ENCODE results near the gene NR1H4. TPM values are rescaled to one million over a fixed set of nuclear protein-coding genes. Genes with fewer than 3 reads are reported as not detected.

NR1H4 gene
- total RNA-seq, 1 experiment from 2014 or later: not detected

DNA sequence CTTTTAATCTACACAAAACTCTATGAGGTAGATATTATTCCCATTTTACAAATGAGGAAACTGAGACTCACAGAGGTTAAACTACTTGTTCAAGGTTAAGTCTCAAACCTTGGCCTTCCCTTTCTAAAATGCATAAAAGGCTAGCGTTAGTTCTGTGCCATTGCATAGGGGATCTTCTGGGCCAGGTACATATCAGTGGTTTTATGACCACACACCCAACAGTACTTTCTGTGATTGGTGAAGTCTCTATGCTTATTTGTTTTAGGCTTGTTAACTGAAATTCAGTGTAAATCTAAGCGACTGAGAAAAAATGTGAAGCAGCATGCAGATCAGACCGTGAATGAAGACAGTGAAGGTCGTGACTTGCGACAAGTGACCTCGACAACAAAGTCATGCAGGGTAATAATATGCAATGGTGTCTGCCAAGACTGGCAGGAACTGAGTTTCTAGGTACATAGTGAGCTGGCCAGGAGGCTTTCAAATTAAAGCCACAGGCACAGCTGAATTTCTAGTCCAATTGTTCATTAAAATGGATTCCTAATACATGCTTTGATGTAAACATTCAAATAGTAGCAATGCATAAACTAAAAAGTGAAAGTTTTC is 61.1 kb downstream of the NR1H4 start:
- no peak overlapping the region for H3K4me3 ChIP-seq (ENCODE audit: low read depth, low read length)
- H3K9me3 Mint-ChIP-seq (ENCODE audit: unreplicated experiment): no peaks in the 10 kb centered on the region
- ChIA-PET POLR2A (no interaction called here), CTCF (no interaction called here)
- peaks cover 14% of the 10 kb centered on the region for H3K27me3 Mint-ChIP-seq (ENCODE audit: insufficient read depth, unreplicated experiment)
- H3K4me1 ChIP-seq: no peaks in the 10 kb centered on the region
- BruUV-seq (replicated peaks): no TSS peak
- TF ChIP-seq, protein P1, sequence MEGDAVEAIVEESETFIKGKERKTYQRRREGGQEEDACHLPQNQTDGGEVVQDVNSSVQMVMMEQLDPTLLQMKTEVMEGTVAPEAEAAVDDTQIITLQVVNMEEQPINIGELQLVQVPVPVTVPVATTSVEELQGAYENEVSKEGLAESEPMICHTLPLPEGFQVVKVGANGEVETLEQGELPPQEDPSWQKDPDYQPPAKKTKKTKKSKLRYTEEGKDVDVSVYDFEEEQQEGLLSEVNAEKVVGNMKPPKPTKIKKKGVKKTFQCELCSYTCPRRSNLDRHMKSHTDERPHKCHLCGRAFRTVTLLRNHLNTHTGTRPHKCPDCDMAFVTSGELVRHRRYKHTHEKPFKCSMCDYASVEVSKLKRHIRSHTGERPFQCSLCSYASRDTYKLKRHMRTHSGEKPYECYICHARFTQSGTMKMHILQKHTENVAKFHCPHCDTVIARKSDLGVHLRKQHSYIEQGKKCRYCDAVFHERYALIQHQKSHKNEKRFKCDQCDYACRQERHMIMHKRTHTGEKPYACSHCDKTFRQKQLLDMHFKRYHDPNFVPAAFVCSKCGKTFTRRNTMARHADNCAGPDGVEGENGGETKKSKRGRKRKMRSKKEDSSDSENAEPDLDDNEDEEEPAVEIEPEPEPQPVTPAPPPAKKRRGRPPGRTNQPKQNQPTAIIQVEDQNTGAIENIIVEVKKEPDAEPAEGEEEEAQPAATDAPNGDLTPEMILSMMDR (IDR thresholded peaks at IDR 0.05; ENCODE audit: insufficient read depth in 1 of 2, low read depth in 1 of 2, low read length in 1 of 2, severe bottlenecking in 1 of 2, unreplicated experiment in 1 of 2): no peak
- H3K4me1 Mint-ChIP-seq (ENCODE audit: low read depth, unreplicated experiment): no peaks in the 10 kb centered on the region
- H3K36me3 ChIP-seq (ENCODE audit: control insufficient read depth, insufficient read depth, low read length): no peaks in the 10 kb centered on the region
- no peak overlapping the region for H3K27ac Mint-ChIP-seq (ENCODE audit: unreplicated experiment)
- no peaks in the 10 kb centered on the region for H3K36me3 Mint-ChIP-seq (ENCODE audit: insufficient read depth, unreplicated experiment)
- no peaks in the 10 kb centered on the region for H3K9me3 ChIP-seq
- no peaks in the 10 kb centered on the region for H3K27me3 ChIP-seq (replicated peaks; ENCODE audit: control insufficient read depth, insufficient read depth, low read length)
- H3K4me3 Mint-ChIP-seq (ENCODE audit: unreplicated experiment): no peak overlapping the region
- no peak for DNase-seq
- intact Hi-C loops (cut with micrococcal nuclease; ENCODE audit: unreplicated experiment): no loop called here

- no peaks in the 10 kb centered on the region for H3K9me3 ChIP-seq
- H3K4me1 Mint-ChIP-seq (ENCODE audit: low read depth, unreplicated experiment): no peaks in the 10 kb centered on the region
- no peaks in the 10 kb centered on the region for H3K27me3 ChIP-seq (replicated peaks; ENCODE audit: control insufficient read depth, insufficient read depth, low read length)
- DNase-seq: peak; percentile 55 to 64
- ChIA-PET CTCF (no interaction called here), POLR2A (no interaction called here)
- no peak overlapping the region for H3K27ac Mint-ChIP-seq (ENCODE audit: unreplicated experiment)
- TF ChIP-seq, protein P1 (IDR thresholded peaks at IDR 0.05; ENCODE audit: insufficient read depth in 1 of 2, low read depth in 1 of 2, low read length in 1 of 2, severe bottlenecking in 1 of 2, unreplicated experiment in 1 of 2): no peak
- H3K4me3 Mint-ChIP-seq (ENCODE audit: unreplicated experiment): no peak overlapping the region
- no peak overlapping the region for H3K4me3 ChIP-seq (ENCODE audit: low read depth, low read length)
- no peaks in the 10 kb centered on the region for H3K4me1 ChIP-seq
- peaks cover 4% of the 10 kb centered on the region for H3K27me3 Mint-ChIP-seq (ENCODE audit: insufficient read depth, unreplicated experiment)
- no peaks in the 10 kb centered on the region for H3K36me3 Mint-ChIP-seq (ENCODE audit: insufficient read depth, unreplicated experiment)
- H3K36me3 ChIP-seq (ENCODE audit: control insufficient read depth, insufficient read depth, low read length): no peaks in the 10 kb centered on the region
- intact Hi-C loops (cut with micrococcal nuclease; ENCODE audit: unreplicated experiment): loop anchor here (2.0 kb wide), 1 partner anchor 34 kb away; the partner anchor contains the start of gene GAS2L3
- BruUV-seq (replicated peaks): no TSS peak
- no peaks in the 10 kb centered on the region for H3K9me3 Mint-ChIP-seq (ENCODE audit: unreplicated experiment)
These were observed 65.5 kb downstream of the NR1H4 start for GRCh38 chr12:100539202-100539601.

- TF ChIP-seq, protein P1 (IDR thresholded peaks at IDR 0.05; ENCODE audit: insufficient read depth in 1 of 2, low read depth in 1 of 2, low read length in 1 of 2, severe bottlenecking in 1 of 2, unreplicated experiment in 1 of 2): no peak
- ChIA-PET CTCF (interaction anchor here (0.7 kb wide), 1 partner anchor 192 kb away, joined by 4 read pairs; no protein-coding TSS in a partner anchor), POLR2A (no interaction called here)
- Mint-ChIP-seq H3K27me3 (ENCODE audit: insufficient read depth, unreplicated experiment) (peaks cover 9% of the 10 kb centered on the region), H3K4me3 (ENCODE audit: unreplicated experiment) (no peak overlapping the region), H3K9me3 (ENCODE audit: unreplicated experiment) (no peaks in the 10 kb centered on the region), H3K27ac (ENCODE audit: unreplicated experiment) (no peak overlapping the region), H3K36me3 (ENCODE audit: insufficient read depth, unreplicated experiment) (no peaks in the 10 kb centered on the region), H3K4me1 (ENCODE audit: low read depth, unreplicated experiment) (no peaks in the 10 kb centered on the region)
- no TSS peak for BruUV-seq (replicated peaks)
- DNase-seq: no peak
- Histone ChIP-seq H3K4me3 (ENCODE audit: low read depth, low read length) (no peak overlapping the region), H3K9me3 (no peaks in the 10 kb centered on the region), H3K4me1 (no peaks in the 10 kb centered on the region), H3K27me3 (replicated peaks; ENCODE audit: control insufficient read depth, insufficient read depth, low read length) (no peaks in the 10 kb centered on the region), H3K36me3 (ENCODE audit: control insufficient read depth, insufficient read depth, low read length) (no peaks in the 10 kb centered on the region)
- intact Hi-C loops (cut with micrococcal nuclease; ENCODE audit: unreplicated experiment): no loop called here
These were observed 70.5 kb downstream of the NR1H4 start for GRCh38 chr12:100544165-100544564.

Data from Caco-2 (cell line).